BJ (cell line): ENCODE measurements around the gene COLEC12. TPM values are rescaled to one million over a fixed set of nuclear protein-coding genes. Genes with fewer than 3 reads are reported as not detected.

Experiments
- CTCF ChIA-PET: fragments of 350-600 bp; formaldehyde crosslinking; extraction: SDS; loops from one replicate; lab custom pipeline; 2021; ENCODE audit warnings: antibody characterized with exemption, inconsistent platforms; lab: Yijun Ruan, JAX
- POLR2A ChIA-PET: fragments of 300-600 bp; sonication (Branson Sonifier 250); formaldehyde crosslinking; extraction: SDS; loops from one replicate; lab custom pipeline; 2021; ENCODE audit warnings: antibody characterized with exemption; lab: Charles Lee
- DNase-seq: peaks from one replicate; pipeline ENCODE4 v3.0.0-alpha.2; 2011; ENCODE audit warnings: low read depth
- H3K27me3 ChIP-seq: 2 replicates; pipeline ENCODE4 v1.6.0; 2011; ENCODE audit warnings: low read length; ENCODE audit not compliant: control insufficient read depth, insufficient read depth
- H3K36me3 ChIP-seq: 2 replicates; pipeline ENCODE4 v1.5.1; 2011; ENCODE audit warnings: low read length; ENCODE audit not compliant: control insufficient read depth, insufficient read depth
- H3K4me3 ChIP-seq: 2 replicates; pipeline ENCODE4 v1.5.1; 2011; ENCODE audit warnings: low read depth, mild to moderate bottlenecking, control low read depth, low read length
- polyA plus RNA-seq: library from polyadenylated mRNA; depleted of rRNA; stranded (reverse); fragments of >200 nt; gene quantifications from 2 replicates; pipeline ENCODE4 v1.2.3, GENCODE V29; 2011
- TF ChIP-seq, protein P1 (sequence below): IDR thresholded peaks from 2 replicates; pipeline ENCODE4 v1.5.1; 2011; ENCODE audit warnings: low read depth, mild to moderate bottlenecking, control low read depth, inconsistent platforms, low read length, moderate library complexity; ENCODE audit not compliant: insufficient read depth

The COLEC12 gene
- polyA plus RNA-seq, 1 experiment: 41.1 TPM

DNA sequence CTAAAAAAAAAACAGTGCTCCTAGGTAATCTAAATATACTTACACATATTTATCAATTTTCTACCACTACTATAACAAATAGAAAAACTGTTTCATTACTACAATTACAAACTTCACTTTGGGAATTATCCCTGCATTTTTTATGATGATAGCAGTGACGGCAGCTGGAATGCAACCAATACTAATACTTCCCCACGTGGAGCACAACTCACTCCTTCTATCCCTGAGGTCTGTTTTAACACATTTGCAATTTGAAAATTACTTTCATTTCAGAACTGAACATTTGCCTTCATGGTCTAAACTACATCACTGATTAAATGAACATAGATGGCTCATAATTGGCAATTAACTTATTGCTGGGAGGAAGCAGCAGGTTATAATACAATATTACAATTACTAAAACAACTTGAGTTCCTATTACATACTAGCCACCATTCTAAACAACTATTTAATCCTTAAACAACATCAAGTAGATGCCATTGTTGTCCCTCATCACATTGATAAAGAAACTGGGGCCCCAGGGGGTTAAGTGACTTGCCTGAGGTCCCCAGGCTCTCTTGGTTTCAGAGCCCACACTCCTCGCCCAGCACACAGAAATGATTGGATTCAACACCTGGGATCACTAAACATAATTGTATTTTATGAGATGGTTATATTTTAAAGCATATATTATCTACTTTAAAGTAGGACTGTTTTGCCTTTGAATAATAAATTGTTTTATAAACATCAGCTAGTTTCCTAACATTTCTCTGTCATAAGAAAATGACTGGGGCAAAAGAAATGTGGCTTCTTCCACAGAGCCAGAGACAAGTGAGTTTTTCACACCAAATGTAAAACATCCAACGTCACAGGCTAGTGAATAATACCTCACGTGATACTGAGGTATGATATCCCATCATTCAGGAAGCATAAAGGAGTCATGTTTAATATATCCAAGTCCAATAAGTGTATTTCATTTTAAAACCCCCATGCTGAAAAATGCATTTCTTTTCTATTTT, 6.2 kb downstream of the COLEC12 start:
- H3K36me3 ChIP-seq: no peaks in the 10 kb centered on the region; the same call in 1 of the 2 replicates
- TF ChIP-seq, protein P1, sequence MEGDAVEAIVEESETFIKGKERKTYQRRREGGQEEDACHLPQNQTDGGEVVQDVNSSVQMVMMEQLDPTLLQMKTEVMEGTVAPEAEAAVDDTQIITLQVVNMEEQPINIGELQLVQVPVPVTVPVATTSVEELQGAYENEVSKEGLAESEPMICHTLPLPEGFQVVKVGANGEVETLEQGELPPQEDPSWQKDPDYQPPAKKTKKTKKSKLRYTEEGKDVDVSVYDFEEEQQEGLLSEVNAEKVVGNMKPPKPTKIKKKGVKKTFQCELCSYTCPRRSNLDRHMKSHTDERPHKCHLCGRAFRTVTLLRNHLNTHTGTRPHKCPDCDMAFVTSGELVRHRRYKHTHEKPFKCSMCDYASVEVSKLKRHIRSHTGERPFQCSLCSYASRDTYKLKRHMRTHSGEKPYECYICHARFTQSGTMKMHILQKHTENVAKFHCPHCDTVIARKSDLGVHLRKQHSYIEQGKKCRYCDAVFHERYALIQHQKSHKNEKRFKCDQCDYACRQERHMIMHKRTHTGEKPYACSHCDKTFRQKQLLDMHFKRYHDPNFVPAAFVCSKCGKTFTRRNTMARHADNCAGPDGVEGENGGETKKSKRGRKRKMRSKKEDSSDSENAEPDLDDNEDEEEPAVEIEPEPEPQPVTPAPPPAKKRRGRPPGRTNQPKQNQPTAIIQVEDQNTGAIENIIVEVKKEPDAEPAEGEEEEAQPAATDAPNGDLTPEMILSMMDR: no peak
- H3K4me3 ChIP-seq: no peak overlapping the region
- ChIA-PET CTCF (interaction anchor here (1.3 kb wide), 1 partner anchor 16 kb away, joined by 3 read pairs; no protein-coding TSS in a partner anchor), POLR2A (no interaction called here)
- H3K27me3 ChIP-seq: no peaks in the 10 kb centered on the region; the same call in 1 of the 2 replicates
- DNase-seq: no peak

DNA sequence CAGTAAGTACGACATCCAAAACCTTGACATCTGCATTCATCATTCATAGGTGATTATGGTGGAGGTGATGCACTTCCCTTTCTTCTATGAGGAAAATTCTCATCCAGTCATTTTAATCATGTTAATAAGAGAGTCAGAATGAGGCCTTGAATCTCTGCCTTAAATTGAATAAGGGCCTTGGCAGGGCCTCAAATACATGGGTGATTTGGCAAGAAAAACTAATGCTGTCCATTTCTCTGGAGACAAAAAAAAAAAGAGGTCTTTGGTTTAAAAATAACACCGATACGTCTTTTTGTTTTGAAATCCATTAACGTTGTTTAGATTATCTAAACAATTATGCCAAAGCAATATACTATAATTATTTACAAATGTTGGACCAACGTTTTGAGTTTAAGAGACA, 8.1 kb downstream of the COLEC12 start:
- CTCF ChIA-PET: interaction anchor here (0.7 kb wide), 1 partner anchor 265 kb away, joined by 3 read pairs; no protein-coding TSS in a partner anchor
- Histone ChIP-seq H3K36me3 (no peaks in the 10 kb centered on the region; the same call in 1 of the 2 replicates), H3K4me3 (no peak overlapping the region), H3K27me3 (no peaks in the 10 kb centered on the region; the same call in 1 of the 2 replicates)
- no peak for DNase-seq
- POLR2A ChIA-PET: no interaction called here
- TF ChIP-seq, protein P1: no peak

DNA sequence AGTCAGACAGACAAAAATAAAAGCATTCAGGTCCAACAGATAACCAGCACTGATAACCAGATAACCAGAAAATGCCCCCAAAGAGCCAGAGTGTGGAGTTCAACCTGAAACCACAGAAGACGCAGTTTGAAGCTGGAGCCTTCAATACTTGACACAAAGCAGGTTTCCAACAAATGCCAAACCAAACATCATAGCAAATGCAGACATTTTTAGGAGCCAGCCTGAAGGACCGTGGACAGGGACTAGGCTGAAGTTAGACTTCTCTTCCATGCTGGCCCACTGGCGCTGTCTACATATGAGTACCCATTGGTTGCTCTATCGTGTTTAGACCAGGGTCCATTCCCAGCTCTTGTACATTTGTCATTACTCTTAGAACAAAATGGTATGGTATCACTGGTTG, 9.9 kb downstream of the COLEC12 start:
- Histone ChIP-seq H3K36me3 (no peaks in the 10 kb centered on the region; the same call in 1 of the 2 replicates), H3K4me3 (no peak overlapping the region), H3K27me3 (no peaks in the 10 kb centered on the region)
- ChIA-PET CTCF (interaction anchor here (0.6 to 1.2 kb wide), 2 partner anchors 15 to 32 kb away, joined by 3 read pairs; no protein-coding TSS in a partner anchor), POLR2A (no interaction called here)
- DNase-seq: no peak
- TF ChIP-seq, protein P1: no peak

DNA sequence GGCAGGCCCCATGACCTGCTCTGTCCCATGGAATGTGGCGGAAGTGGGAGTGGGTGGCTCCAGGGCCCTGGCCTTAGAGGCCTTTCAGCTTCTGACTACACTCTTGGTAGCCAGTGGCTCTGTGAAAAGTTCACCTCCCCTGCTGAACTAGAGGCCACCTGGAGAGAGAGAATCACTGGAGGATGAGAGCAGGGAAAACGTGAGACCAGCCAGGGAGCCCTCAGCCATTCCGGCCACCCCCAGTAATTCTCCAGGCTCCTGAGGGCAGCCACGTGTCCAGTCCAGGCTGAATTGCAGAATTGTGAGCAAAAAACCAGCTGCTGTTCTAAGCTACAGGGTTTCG, 10.5 kb downstream of the COLEC12 start:
- POLR2A ChIA-PET: interaction anchor here (0.6 kb wide), 1 partner anchor 96 kb away, joined by 5 read pairs; no protein-coding TSS in a partner anchor
- Histone ChIP-seq H3K27me3 (no peaks in the 10 kb centered on the region), H3K4me3 (no peak overlapping the region), H3K36me3 (no peaks in the 10 kb centered on the region; the same call in 1 of the 2 replicates)
- TF ChIP-seq, protein P1: no peak
- no peak for DNase-seq
- CTCF ChIA-PET: no interaction called here
